Tibial nerve (tissue), 4 donors: ENCODE results near the gene PTPRD.

Source experiments
- EP300 ChIP-seq, 2 donors: sonication (generic); formaldehyde crosslinking; IDR thresholded peaks; one replicate each; pipeline ENCODE4 v1.6.1; 2017; ENCODE audit warnings: antibody characterized with exemption in 2 of 2, mild to moderate bottlenecking in 1 of 2
- POLR2A ChIP-seq, 2 donors: fragments of 450-650 bp; IDR thresholded peaks; one replicate each; pipeline ENCODE4 v1.6.1; 2017; ENCODE audit warnings: antibody characterized with exemption in 2 of 2, mild to moderate bottlenecking in 2 of 2, moderate library complexity in 2 of 2
- TF ChIP-seq, protein P1 (sequence below), 5 experiments: fragments of 200-600 bp in 3 of 5; fragments of 450-650 bp in 2 of 5; sonication (generic) in 3 of 5; IDR thresholded peaks; one replicate each; pipeline ENCODE4 v1.5.1; 2016 to 2019; ENCODE audit warnings: antibody characterized with exemption in 5 of 5, mild to moderate bottlenecking in 3 of 5, moderate library complexity in 2 of 5

DNA sequence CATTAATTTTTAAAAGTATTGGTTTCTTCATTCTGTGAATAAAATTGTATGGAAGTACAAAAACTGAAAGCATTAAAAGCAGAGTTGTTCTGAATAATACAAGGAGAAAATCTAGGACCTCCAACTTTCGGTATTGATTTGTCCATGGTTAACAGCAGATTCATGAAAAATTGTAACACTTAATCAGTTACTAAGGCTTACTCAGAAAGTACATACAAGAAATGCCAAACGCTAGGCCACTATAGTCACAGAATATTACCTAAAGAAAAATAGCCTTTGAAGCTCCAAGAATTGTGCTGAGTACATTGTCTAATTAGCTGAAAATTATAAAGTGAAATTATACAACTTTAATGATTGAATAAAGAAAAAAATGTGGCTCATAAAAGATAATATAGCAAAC is 271.7 kb downstream of the PTPRD start:
- TF ChIP-seq, protein P1, sequence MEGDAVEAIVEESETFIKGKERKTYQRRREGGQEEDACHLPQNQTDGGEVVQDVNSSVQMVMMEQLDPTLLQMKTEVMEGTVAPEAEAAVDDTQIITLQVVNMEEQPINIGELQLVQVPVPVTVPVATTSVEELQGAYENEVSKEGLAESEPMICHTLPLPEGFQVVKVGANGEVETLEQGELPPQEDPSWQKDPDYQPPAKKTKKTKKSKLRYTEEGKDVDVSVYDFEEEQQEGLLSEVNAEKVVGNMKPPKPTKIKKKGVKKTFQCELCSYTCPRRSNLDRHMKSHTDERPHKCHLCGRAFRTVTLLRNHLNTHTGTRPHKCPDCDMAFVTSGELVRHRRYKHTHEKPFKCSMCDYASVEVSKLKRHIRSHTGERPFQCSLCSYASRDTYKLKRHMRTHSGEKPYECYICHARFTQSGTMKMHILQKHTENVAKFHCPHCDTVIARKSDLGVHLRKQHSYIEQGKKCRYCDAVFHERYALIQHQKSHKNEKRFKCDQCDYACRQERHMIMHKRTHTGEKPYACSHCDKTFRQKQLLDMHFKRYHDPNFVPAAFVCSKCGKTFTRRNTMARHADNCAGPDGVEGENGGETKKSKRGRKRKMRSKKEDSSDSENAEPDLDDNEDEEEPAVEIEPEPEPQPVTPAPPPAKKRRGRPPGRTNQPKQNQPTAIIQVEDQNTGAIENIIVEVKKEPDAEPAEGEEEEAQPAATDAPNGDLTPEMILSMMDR (IDR thresholded peaks at IDR 0.05), result no peak
- TF ChIP-seq POLR2A (IDR thresholded peaks at IDR 0.05) (no peak), EP300 (IDR thresholded peaks at IDR 0.05) (no peak)
